SIG-M5 treated with dmso at 0.1 percent for 504 hours (cell line): Measurements from ENCODE around the gene MTFR1L.

ENCODE experiments used
- DNase-seq: peaks from one replicate; lab custom pipeline; 2025; ENCODE audit not compliant: unreplicated experiment; lab: John Stamatoyannopoulos, UW

Gene MTFR1L

GRCh38 chr1:25861316-25862286 lies 41.8 kb downstream of the MTFR1L start:
- DNase-seq, result peak; percentile 51

- DNase-seq, result no peak
These were observed 43.2 kb downstream of the MTFR1L start for GRCh38 chr1:25862785-25863485.

GRCh38 chr1:25863486-25864262 lies 43.9 kb downstream of the MTFR1L start:
- DNase-seq, result no peak

GRCh38 chr1:25864434-25864833 lies 44.7 kb downstream of the MTFR1L start:
- no peak for DNase-seq

GRCh38 chr1:25866288-25866687 lies 46.5 kb downstream of the MTFR1L start:
- DNase-seq, result no peak

GRCh38 chr1:25867210-25867991 lies 47.6 kb downstream of the MTFR1L start:
- no peak for DNase-seq

GRCh38 chr1:25869909-25870606 lies 50.3 kb downstream of the MTFR1L start:
- DNase-seq, result peak; percentile 10

- DNase-seq, result no peak
These were observed 50.9 kb downstream of the MTFR1L start for GRCh38 chr1:25870614-25871013.

- DNase-seq, result no peak
These were observed 51.4 kb downstream of the MTFR1L start for GRCh38 chr1:25871086-25871703.

- DNase-seq, result no peak
These were observed 52.1 kb downstream of the MTFR1L start for GRCh38 chr1:25871704-25872494.

- DNase-seq, result no peak
These were observed 53.0 kb downstream of the MTFR1L start for GRCh38 chr1:25872713-25873112.

- DNase-seq, result no peak
These were observed 53.4 kb downstream of the MTFR1L start for GRCh38 chr1:25873120-25873519.

GRCh38 chr1:25874209-25874608 lies 54.5 kb downstream of the MTFR1L start:
- DNase-seq, result no peak

GRCh38 chr1:25874635-25875153 lies 54.9 kb downstream of the MTFR1L start:
- DNase-seq, result no peak

- DNase-seq, result peak; percentile 29
These were observed 55.6 kb downstream of the MTFR1L start, which contains the start of gene PAQR7 for GRCh38 chr1:25875154-25875855. TSS of gene PAQR7 (minus strand) at chr1:25875708. CDS start at chr1:25863839, 11,869 bp downstream.

GRCh38 chr1:25875856-25876692 lies 56.3 kb downstream of the MTFR1L start:
- no peak for DNase-seq

- DNase-seq, result no peak
These were observed 56.9 kb downstream of the MTFR1L start for GRCh38 chr1:25876693-25877077.
